Smooth muscle cell (in vitro differentiated cells): ENCODE measurements around the gene GUCY2C. TPM values are rescaled to one million over a fixed set of nuclear protein-coding genes. Genes with fewer than 3 reads are reported as not detected.

Source experiments
- DNase-seq: peaks from one replicate; lab custom pipeline; 2025; ENCODE audit not compliant: unreplicated experiment; lab: John Stamatoyannopoulos, UW
- H2AFZ ChIP-seq: fragments of 200-600 bp; sonication (generic); 2 replicates; pipeline ENCODE4 v1.6.0; 2016; ENCODE audit warnings: antibody characterized with exemption, low read depth, mild to moderate bottlenecking
- H3F3A ChIP-seq: fragments of 200-600 bp; sonication (generic); 2 replicates; pipeline ENCODE4 v1.6.0; 2017; ENCODE audit warnings: antibody characterized with exemption, low read depth
- H3K27ac ChIP-seq: fragments of 200-600 bp; sonication (generic); 2 replicates; pipeline ENCODE4 v1.5.1; 2016; ENCODE audit warnings: low read depth, mild to moderate bottlenecking
- H3K27me3 ChIP-seq: fragments of 200-600 bp; sonication (generic); 2 replicates; pipeline ENCODE4 v1.6.1; 2016; ENCODE audit warnings: low read depth, mild to moderate bottlenecking
- H3K36me3 ChIP-seq: fragments of 200-600 bp; sonication (generic); 2 replicates; pipeline ENCODE4 v1.5.1; 2016; ENCODE audit warnings: low read depth
- H3K4me1 ChIP-seq: fragments of 200-600 bp; sonication (generic); 2 replicates; pipeline ENCODE4 v1.5.1; 2016; ENCODE audit warnings: low read depth
- H3K4me2 ChIP-seq: fragments of 200-600 bp; sonication (generic); 2 replicates; pipeline ENCODE4 v1.6.0; 2016; ENCODE audit warnings: mild to moderate bottlenecking
- H3K4me3 ChIP-seq: fragments of 200-600 bp; sonication (generic); 2 replicates; pipeline ENCODE4 v1.5.1; 2016; ENCODE audit warnings: mild to moderate bottlenecking
- H3K79me2 ChIP-seq: fragments of 200-600 bp; sonication (generic); 2 replicates; pipeline ENCODE4 v1.6.0; 2016; ENCODE audit warnings: low read depth, mild to moderate bottlenecking
- H3K9ac ChIP-seq: fragments of 200-600 bp; sonication (generic); 2 replicates; pipeline ENCODE4 v1.6.0; 2016; ENCODE audit warnings: low read depth
- H3K9me3 ChIP-seq: fragments of 200-600 bp; sonication (generic); replicated peaks from 2 replicates; pipeline ENCODE4 v1.5.1; 2016; ENCODE audit warnings: low read depth
- H4K20me1 ChIP-seq: fragments of 200-600 bp; sonication (generic); 2 replicates; pipeline ENCODE4 v1.6.0; 2016; ENCODE audit warnings: low read depth
- WGBS: methylation state at CpG from one replicate; pipeline ENCODE4 v1.1.7; 2016; ENCODE audit warnings: low lambda C conversion rate; 5-methylcytosine and 5-hydroxymethylcytosine counted together
- polyA plus RNA-seq: library from polyadenylated mRNA; unstranded; fragments of >200 nt; fragmentation: Nextera tagmentation; extraction: Ambion mirVana; gene quantifications from 2 replicates; pipeline ENCODE4 v1.2.1, GENCODE V29; 2016
- total RNA-seq: library from RNA; depleted of rRNA; stranded (reverse); fragments of >200 nt; gene quantifications from 2 replicates; pipeline ENCODE4 v1.2.3, GENCODE V29; 2014
- TF ChIP-seq, protein P1 (sequence below): fragments of 200-600 bp; sonication (generic); IDR thresholded peaks from 2 replicates; pipeline ENCODE4 v1.5.1; 2017; ENCODE audit warnings: borderline replicate concordance, mild to moderate bottlenecking, antibody characterized with exemption; ENCODE audit not compliant: insufficient read depth, poor library complexity, severe bottlenecking

The GUCY2C gene
- total and polyA plus RNA-seq, 2 experiments from 2014 or later, result not detected

DNA sequence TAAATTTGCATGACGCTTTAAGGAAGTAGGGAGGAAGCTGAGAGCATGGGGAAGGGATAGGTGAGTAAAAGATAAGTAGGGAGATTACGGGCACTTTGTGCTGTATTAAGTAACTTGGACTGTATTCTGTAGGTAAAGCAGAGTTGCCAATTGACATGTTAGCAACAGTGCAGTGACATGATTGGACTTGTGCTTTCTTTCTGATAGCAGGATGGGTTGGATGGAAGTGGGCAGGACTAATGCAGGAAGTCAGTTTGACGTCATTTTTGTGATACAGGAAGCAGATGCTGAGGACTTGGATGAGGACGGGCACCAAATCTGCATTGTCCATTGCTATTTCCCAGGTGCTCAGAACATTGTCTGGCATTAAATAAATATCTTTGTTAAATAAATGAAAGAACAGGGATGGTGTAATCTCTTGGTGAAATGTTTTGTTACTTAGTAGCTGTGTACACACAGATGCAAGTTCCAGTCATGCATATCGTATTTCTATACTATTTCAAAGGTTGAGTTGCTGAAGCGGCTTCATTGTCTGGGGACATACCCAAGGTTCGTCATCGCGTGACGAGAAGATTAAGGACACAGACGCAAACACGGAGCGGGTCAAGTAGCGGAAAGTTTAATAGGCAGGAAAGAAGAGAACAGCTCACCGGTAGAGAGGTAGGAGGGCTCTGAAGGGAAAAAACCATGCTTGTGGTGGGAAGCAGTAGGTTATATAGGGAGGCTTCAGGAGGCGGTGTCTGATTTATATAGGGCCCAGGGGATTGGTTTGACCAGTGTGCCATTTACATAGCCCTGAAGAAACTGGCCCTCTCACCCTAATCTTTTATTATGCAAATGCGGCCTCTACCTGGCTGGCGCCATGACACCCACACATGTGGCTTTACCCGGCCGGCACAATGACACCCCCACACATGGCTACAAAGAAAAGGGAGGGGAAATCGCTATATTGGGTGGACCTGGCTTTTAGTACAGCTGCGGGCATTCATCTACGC, 30.7 kb downstream of the GUCY2C start:
- no peaks in the 10 kb centered on the region for H3K27me3 ChIP-seq
- H3K36me3 ChIP-seq, result no peaks in the 10 kb centered on the region
- H3F3A ChIP-seq, result no peaks in the 10 kb centered on the region
- H2AFZ ChIP-seq, result no peak overlapping the region
- no peak overlapping the region for H3K9ac ChIP-seq
- no peak overlapping the region for H3K4me3 ChIP-seq
- H4K20me1 ChIP-seq, result no peaks in the 10 kb centered on the region
- H3K79me2 ChIP-seq, result no peaks in the 10 kb centered on the region
- H3K9me3 ChIP-seq, result no peaks in the 10 kb centered on the region
- WGBS, result 91% methylated on average over 23 of the region's 23 CpGs
- H3K27ac ChIP-seq, result no peak overlapping the region
- TF ChIP-seq, protein P1, sequence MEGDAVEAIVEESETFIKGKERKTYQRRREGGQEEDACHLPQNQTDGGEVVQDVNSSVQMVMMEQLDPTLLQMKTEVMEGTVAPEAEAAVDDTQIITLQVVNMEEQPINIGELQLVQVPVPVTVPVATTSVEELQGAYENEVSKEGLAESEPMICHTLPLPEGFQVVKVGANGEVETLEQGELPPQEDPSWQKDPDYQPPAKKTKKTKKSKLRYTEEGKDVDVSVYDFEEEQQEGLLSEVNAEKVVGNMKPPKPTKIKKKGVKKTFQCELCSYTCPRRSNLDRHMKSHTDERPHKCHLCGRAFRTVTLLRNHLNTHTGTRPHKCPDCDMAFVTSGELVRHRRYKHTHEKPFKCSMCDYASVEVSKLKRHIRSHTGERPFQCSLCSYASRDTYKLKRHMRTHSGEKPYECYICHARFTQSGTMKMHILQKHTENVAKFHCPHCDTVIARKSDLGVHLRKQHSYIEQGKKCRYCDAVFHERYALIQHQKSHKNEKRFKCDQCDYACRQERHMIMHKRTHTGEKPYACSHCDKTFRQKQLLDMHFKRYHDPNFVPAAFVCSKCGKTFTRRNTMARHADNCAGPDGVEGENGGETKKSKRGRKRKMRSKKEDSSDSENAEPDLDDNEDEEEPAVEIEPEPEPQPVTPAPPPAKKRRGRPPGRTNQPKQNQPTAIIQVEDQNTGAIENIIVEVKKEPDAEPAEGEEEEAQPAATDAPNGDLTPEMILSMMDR, result no peak
- DNase-seq, result no peak
- no peaks in the 10 kb centered on the region for H3K4me1 ChIP-seq
- H3K4me2 ChIP-seq, result no peak overlapping the region

DNA sequence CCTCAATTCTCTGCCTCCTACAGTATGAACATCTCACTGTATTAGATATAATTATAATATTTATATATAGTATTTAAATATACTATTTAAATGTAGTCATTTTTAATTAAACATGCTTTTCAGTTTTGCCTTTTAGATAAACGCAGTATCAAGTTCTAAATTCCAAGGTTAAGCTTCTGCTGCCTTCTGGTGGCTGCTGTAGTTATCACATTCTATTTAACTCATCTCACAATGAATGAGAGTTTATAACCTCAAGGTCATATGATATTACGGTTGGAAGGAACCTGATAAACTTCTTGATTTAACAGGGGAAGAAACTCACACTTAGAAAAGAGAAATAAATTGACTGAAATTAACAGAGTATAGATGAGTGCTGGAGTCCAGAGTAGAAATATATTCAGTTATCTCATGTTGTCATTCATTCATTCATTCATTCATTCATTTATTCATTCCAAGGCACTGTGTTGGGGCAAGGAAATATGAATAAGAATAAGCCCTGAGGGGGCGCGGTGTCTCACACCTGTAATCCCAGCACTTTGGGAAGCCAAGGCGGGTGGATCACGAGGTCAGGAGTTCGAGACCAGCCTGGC, 31.9 kb downstream of the GUCY2C start:
- 84% methylated on average over 7 of the region's 7 CpGs for WGBS
- no peak overlapping the region for H3K4me3 ChIP-seq

DNA sequence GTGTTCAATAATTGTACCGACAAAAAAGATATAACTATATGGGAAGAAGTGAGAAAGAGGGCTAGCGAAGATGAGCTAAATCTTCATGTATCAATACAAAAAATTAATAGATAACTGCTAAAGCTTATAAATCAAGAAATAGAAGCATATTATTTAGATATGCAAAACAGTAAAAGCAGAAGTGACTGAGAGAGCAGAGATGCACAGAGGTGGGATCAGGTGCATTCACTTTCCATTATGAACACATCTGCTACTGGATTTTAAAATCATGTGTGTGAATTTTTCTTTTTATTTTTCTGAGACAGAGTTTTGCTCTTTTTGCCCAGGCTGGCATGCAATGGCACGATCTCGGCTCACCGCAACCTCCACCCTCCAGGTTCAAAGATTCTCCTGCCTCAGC, 33.4 kb downstream of the GUCY2C start:
- Histone ChIP-seq H3K4me3 (no peak overlapping the region), H3K36me3 (no peaks in the 10 kb centered on the region), H3F3A (no peaks in the 10 kb centered on the region), H3K9me3 (no peaks in the 10 kb centered on the region), H3K4me2 (no peak overlapping the region), H4K20me1 (no peaks in the 10 kb centered on the region), H3K27ac (no peak overlapping the region), H2AFZ (no peak overlapping the region), H3K4me1 (no peaks in the 10 kb centered on the region), H3K27me3 (no peaks in the 10 kb centered on the region), H3K79me2 (no peaks in the 10 kb centered on the region), H3K9ac (no peak overlapping the region)
- WGBS, result 98% methylated on average over 5 of the region's 5 CpGs
- no peak for DNase-seq
- TF ChIP-seq, protein P1, result no peak

More for the DNA sequence above, 31.9 kb downstream of the GUCY2C start:
- Histone ChIP-seq H2AFZ (no peak overlapping the region), H3K36me3 (no peaks in the 10 kb centered on the region), H3K9ac (no peak overlapping the region), H3K9me3 (no peaks in the 10 kb centered on the region), H3K79me2 (no peaks in the 10 kb centered on the region), H3K27me3 (no peaks in the 10 kb centered on the region), H3K27ac (no peak overlapping the region), H4K20me1 (no peaks in the 10 kb centered on the region), H3K4me1 (no peaks in the 10 kb centered on the region), H3F3A (no peaks in the 10 kb centered on the region), H3K4me2 (no peak overlapping the region)
- TF ChIP-seq, protein P1, result peak; percentile 67
- no peak for DNase-seq
